Right lobe of liver (tissue), 6 donors: ENCODE data around the gene MMP8. TPM values are rescaled to one million over a fixed set of nuclear protein-coding genes. Genes with fewer than 3 reads are reported as not detected.

ENCODE experiments used
- ATAC-seq, 4 donors: fragments of 200-7000 bp; cut with Tn5 transposase; one replicate each; pipeline ENCODE4 v1.9.1; 2020; ENCODE audit warnings: mild to moderate bottlenecking in 4 of 4, moderate library complexity in 4 of 4
- DNase-seq, 3 donors: peaks; one replicate each; pipeline ENCODE4 v3.0.0-alpha.2; 2020
- H3K27ac ChIP-seq, 3 donors: fragments of 200-600 bp; one replicate each; pipeline ENCODE4 v1.8.0; 2022
- H3K27me3 ChIP-seq, 2 donors: fragments of 200-600 bp; one replicate each; pipeline ENCODE4 v1.8.0; 2022
- H3K36me3 ChIP-seq, 4 donors: fragments of 200-600 bp; sonication (generic) in 1 of 4; one replicate each; pipeline versions ENCODE4 v1.5.1 to v1.8.0; 2017 to 2022; ENCODE audit warnings: control low read depth in 1 of 4
- H3K4me1 ChIP-seq, 4 donors: fragments of 200-600 bp; sonication (generic) in 1 of 4; one replicate each; pipeline versions ENCODE4 v1.5.1 to v1.8.0; 2017 to 2022; ENCODE audit warnings: control low read depth in 1 of 4
- H3K4me3 ChIP-seq, 3 donors: fragments of 200-600 bp; one replicate each; pipeline ENCODE4 v1.8.0; 2022
- H3K9me3 ChIP-seq, 4 donors: fragments of 200-600 bp; sonication (generic) in 1 of 4; one replicate each; pipeline versions ENCODE4 v1.5.1 to v1.8.0; 2017 to 2022; ENCODE audit warnings: control low read depth in 1 of 4
- POLR2A ChIP-seq: fragments of 450-650 bp; IDR thresholded peaks from one replicate; pipeline ENCODE4 v1.6.1; 2017; ENCODE audit warnings: antibody characterized with exemption, mild to moderate bottlenecking
- WGBS: methylation state at CpG from one replicate; pipeline ENCODE4 v1.1.6; 2018; ENCODE audit warnings: low coverage, low lambda C conversion rate; ENCODE audit not compliant: insufficient coverage; ENCODE audit errors: missing lambda C conversion rate; 5-methylcytosine and 5-hydroxymethylcytosine counted together
- intact Hi-C, 2 donors: fragments of 100-400 bp; cut with DNase I; formaldehyde crosslinking; loops; one replicate each; pipeline versions ENCODE4 v1.11.2 to v1.14.1; 2022
- total RNA-seq, 6 experiments: library from RNA; depleted of rRNA in 2 of 6; stranded (reverse); fragments of >200 nt in 2 of 6; fragmentation: NEBNext Ultra II Directional in 3 of 6; extraction: Animal tissue kit (Norgen Biotek cat#: 25700) in 3 of 6; gene quantifications; one replicate each; pipeline versions ENCODE4 v1.1.0 to v1.2.4, GENCODE V29; 2016 to 2023
- TF ChIP-seq, protein P1 (sequence below), 4 donors: fragments of 200-600 bp in 3 of 4; fragments of 450-650 bp in 1 of 4; IDR thresholded peaks; one replicate each; pipeline versions ENCODE4 v1.5.1 to v1.8.0; 2016 to 2022; ENCODE audit warnings: antibody characterized with exemption in 4 of 4, mild to moderate bottlenecking in 2 of 4
- donor health status: DM: no; HTN: yes; CAD: no.
- donor health status: DM: no; HTN: no; CAD: no.
- donor health status: DM: no; HTN: no; CAD: no.
- donor health status: DM: no; HTN: yes; CAD: no.
- donor health status: DM: no; HTN: yes; CAD: no.

MMP8 gene
- total RNA-seq, 6 experiments from 2014 or later = 0.14 to 1.2 (median 0.74) TPM; not detected in 1

DNA sequence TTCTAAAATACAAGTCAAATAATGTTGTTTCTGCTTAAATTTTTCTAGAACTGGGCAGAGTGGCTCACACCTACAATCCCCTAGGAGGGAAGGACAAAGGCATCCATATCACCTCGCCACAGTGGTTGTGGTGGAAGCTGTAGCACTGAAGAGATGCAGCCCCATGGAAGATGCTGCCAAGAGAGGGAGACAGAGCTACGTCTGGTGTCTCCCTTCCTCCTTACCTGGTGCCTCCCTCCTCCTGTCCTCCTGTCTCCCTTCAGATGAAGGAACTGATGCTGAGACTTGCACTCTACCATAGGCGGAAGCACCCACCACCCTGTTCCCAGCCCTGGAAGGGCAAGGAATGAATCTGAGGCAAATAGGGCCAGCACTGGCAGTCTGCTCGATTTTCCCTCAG is 41.5 kb downstream of the MMP8 start:
- Histone ChIP-seq H3K4me1 (no peaks in the 10 kb centered on the region), H3K4me3 (no peak overlapping the region), H3K36me3 (no peaks in the 10 kb centered on the region), H3K9me3 (no peaks in the 10 kb centered on the region), H3K27ac (no peak overlapping the region), H3K27me3 (no peaks in the 10 kb centered on the region)
- ATAC-seq (no peak), DNase-seq (no peak)
- WGBS = 69% methylated on average over 2 of the region's 4 CpGs
- TF ChIP-seq, protein P1, sequence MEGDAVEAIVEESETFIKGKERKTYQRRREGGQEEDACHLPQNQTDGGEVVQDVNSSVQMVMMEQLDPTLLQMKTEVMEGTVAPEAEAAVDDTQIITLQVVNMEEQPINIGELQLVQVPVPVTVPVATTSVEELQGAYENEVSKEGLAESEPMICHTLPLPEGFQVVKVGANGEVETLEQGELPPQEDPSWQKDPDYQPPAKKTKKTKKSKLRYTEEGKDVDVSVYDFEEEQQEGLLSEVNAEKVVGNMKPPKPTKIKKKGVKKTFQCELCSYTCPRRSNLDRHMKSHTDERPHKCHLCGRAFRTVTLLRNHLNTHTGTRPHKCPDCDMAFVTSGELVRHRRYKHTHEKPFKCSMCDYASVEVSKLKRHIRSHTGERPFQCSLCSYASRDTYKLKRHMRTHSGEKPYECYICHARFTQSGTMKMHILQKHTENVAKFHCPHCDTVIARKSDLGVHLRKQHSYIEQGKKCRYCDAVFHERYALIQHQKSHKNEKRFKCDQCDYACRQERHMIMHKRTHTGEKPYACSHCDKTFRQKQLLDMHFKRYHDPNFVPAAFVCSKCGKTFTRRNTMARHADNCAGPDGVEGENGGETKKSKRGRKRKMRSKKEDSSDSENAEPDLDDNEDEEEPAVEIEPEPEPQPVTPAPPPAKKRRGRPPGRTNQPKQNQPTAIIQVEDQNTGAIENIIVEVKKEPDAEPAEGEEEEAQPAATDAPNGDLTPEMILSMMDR (IDR thresholded peaks at IDR 0.05) = no peak
- TF ChIP-seq POLR2A = no peak
- intact Hi-C loops = no loop called here

DNA sequence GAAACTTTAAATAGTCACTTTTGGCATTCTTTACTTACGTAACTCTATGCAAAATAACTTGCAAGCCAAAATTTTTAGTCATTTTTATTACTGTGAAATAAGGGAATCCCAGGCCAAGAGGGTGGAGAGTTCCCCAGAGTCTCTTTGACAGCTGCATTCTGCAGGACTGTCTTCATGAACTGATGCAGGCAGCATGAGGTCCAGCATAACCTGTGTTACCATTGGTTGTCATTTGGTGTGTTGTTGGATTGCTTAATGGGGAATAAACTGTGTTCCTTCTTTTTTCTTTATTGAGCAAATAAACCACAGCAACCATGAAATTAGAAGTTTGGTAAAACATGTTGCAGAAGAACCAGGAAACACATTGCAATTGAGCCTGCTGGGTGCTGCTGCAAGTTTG is 43.8 kb downstream of the MMP8 start:
- no peak for TF ChIP-seq POLR2A

DNA sequence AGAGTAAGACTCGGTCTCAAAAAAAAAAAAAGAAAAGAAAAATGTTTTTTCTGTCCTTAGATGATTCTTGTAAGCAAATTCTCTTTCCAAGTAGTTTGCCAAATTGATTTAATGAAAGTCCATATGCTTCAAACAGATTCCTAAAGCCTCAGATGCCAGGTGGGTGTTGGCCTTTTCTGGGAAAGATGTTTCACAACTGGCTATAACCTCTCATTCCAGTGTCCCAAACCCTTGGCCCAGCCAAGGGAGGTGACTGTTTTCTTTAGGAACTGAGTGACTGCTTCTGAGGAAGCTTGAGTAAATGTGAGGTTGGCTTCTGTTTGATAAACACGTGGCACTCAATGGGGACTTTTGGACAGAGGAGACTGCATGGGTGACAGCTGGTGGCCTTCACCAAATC is 46.7 kb downstream of the MMP8 start:
- ATAC-seq = no peak
- WGBS = 89% methylated on average over 2 of the region's 2 CpGs
- H3K4me1 ChIP-seq = no peaks in the 10 kb centered on the region
- intact Hi-C loops = no loop called here
- H3K36me3 ChIP-seq = no peaks in the 10 kb centered on the region
- H3K27ac ChIP-seq = no peak overlapping the region
- no peak for DNase-seq
- no peak overlapping the region for H3K4me3 ChIP-seq
- no peak for TF ChIP-seq POLR2A
- TF ChIP-seq, protein P1 (IDR thresholded peaks at IDR 0.05) = no peak
- no peaks in the 10 kb centered on the region for H3K27me3 ChIP-seq
- H3K9me3 ChIP-seq = no peaks in the 10 kb centered on the region

More for the DNA sequence above, 43.8 kb downstream of the MMP8 start:
- H3K27ac ChIP-seq = no peak overlapping the region
- no peaks in the 10 kb centered on the region for H3K36me3 ChIP-seq
- H3K27me3 ChIP-seq = no peaks in the 10 kb centered on the region
- no peak for ATAC-seq
- DNase-seq = no peak
- intact Hi-C loops = no loop called here
- H3K4me3 ChIP-seq = no peak overlapping the region
- WGBS = 42% methylated on average over 1 of the region's 1 CpG
- no peaks in the 10 kb centered on the region for H3K4me1 ChIP-seq
- H3K9me3 ChIP-seq = no peaks in the 10 kb centered on the region

DNA sequence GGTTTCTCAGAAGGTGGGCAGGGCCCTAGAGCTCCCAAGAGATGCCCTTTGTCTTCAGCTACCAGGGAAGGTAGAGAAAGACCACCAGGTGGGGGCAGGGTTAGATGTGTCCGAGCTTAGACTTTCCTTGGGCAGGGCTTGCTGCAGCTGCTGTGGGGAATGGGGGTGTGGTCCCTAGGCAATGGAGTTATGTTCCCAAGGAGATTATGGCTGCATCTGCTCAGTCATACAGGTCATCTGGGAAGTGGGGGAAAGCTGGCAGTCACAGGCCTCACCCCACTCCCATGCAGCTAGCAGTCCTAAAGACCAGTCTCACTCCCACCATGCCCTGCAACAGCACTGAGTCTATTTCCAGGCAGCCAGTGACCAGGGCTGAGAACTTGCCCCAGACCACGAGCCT is 48.7 kb downstream of the MMP8 start:
- intact Hi-C loops = no loop called here
- no peaks in the 10 kb centered on the region for H3K9me3 ChIP-seq
- DNase-seq = no peak
- H3K27me3 ChIP-seq = no peaks in the 10 kb centered on the region
- TF ChIP-seq, protein P1 (IDR thresholded peaks at IDR 0.05) = no peak
- TF ChIP-seq POLR2A = no peak
- no peak overlapping the region for H3K4me3 ChIP-seq
- 57% methylated on average over 1 of the region's 2 CpGs for WGBS
- H3K27ac ChIP-seq = no peak overlapping the region
- ATAC-seq = no peak
- no peaks in the 10 kb centered on the region for H3K4me1 ChIP-seq
- H3K36me3 ChIP-seq = no peaks in the 10 kb centered on the region

DNA sequence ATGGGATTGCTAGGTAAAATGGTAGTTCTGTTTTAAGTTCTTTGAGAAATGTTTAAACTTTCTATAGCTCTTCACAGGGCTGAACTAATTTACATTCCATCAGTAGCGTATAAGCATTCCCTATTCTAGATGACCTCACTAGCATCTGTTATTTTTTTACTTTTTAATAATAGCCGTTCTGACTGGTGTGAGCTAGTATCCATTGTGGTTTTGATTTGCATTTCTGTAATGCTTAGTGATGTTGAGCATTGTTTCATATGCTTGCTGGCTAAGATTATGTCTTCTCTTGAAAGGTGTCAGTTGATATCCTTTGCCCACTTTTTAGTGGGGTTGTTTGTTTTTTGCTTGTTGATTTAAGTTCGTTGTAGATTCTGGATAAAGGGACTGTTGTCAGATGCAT is 55.1 kb downstream of the MMP8 start:
- Histone ChIP-seq H3K4me1 (no peaks in the 10 kb centered on the region), H3K27ac (no peak overlapping the region), H3K9me3 (no peaks in the 10 kb centered on the region), H3K27me3 (no peaks in the 10 kb centered on the region), H3K36me3 (no peaks in the 10 kb centered on the region), H3K4me3 (no peak overlapping the region)
- WGBS = 52% methylated on average over 3 of the region's 3 CpGs
- DNase-seq (no peak), ATAC-seq (no peak)
- intact Hi-C loops = loop anchor here in 1 of 2 donors (10.0 kb wide), 1 partner anchor 75 kb away; no protein-coding TSS in a partner anchor
- TF ChIP-seq, protein P1 (IDR thresholded peaks at IDR 0.05) = no peak
- TF ChIP-seq POLR2A = no peak
